Caco-2 (cell line): ENCODE results near the gene PRG3. TPM values are rescaled to one million over a fixed set of nuclear protein-coding genes. Genes with fewer than 3 reads are reported as not detected.

Experiments
- BruUV-seq: library from RNA; stranded (reverse); fragments of 400-500 nt; replicated peaks from 2 replicates; lab custom pipeline; 2021; lab: Mats Ljungman, UMichigan
- CTCF ChIA-PET: fragments of 300-600 bp; sonication (Branson Sonifier 250); formaldehyde crosslinking; loops from one replicate; lab custom pipeline; 2022; ENCODE audit warnings: antibody characterized with exemption; lab: Charles Lee
- POLR2A ChIA-PET: fragments of 300-600 bp; sonication (Branson Sonifier 250); formaldehyde crosslinking; loops from one replicate; lab custom pipeline; 2022; ENCODE audit warnings: antibody characterized with exemption; lab: Charles Lee
- DNase-seq, 2 experiments: peaks; one replicate each; pipeline versions ENCODE4 v3.0.0 to v3.0.0-alpha.2; 2020 to 2022
- H3K27me3 ChIP-seq: replicated peaks from 2 replicates; pipeline ENCODE4 v1.6.0; 2011; ENCODE audit warnings: low read length; ENCODE audit not compliant: control insufficient read depth, insufficient read depth
- H3K36me3 ChIP-seq: 2 replicates; pipeline ENCODE4 v1.5.1; 2011; ENCODE audit warnings: low read length; ENCODE audit not compliant: control insufficient read depth, insufficient read depth
- H3K4me1 ChIP-seq: fragments of 250-450 bp; sonication (Bioruptor Pico); 2 replicates; pipeline ENCODE4 v1.5.1; 2020; ENCODE audit warnings: mild to moderate bottlenecking
- H3K4me3 ChIP-seq: 2 replicates; pipeline ENCODE4 v1.5.1; 2011; ENCODE audit warnings: low read depth, mild to moderate bottlenecking, control low read depth, low read length
- H3K9me3 ChIP-seq: fragments of 250-450 bp; sonication (Bioruptor Pico); 2 replicates; pipeline ENCODE4 v1.5.1; 2020; ENCODE audit warnings: mild to moderate bottlenecking, moderate library complexity
- H3K27ac Mint-ChIP-seq: one replicate; pipeline ENCODE4 v1.8.0; 2022; ENCODE audit warnings: mixed read lengths; ENCODE audit not compliant: unreplicated experiment
- H3K27me3 Mint-ChIP-seq: one replicate; pipeline ENCODE4 v1.8.0; 2022; ENCODE audit warnings: mixed read lengths; ENCODE audit not compliant: insufficient read depth, unreplicated experiment
- H3K36me3 Mint-ChIP-seq: one replicate; pipeline ENCODE4 v1.8.0; 2022; ENCODE audit warnings: mild to moderate bottlenecking, mixed read lengths; ENCODE audit not compliant: insufficient read depth, unreplicated experiment
- H3K4me1 Mint-ChIP-seq: one replicate; pipeline ENCODE4 v1.8.0; 2022; ENCODE audit warnings: low read depth, mixed read lengths; ENCODE audit not compliant: unreplicated experiment
- H3K4me3 Mint-ChIP-seq: one replicate; pipeline ENCODE4 v1.8.0; 2022; ENCODE audit warnings: mild to moderate bottlenecking, moderate library complexity, mixed read lengths; ENCODE audit not compliant: unreplicated experiment
- H3K9me3 Mint-ChIP-seq: one replicate; pipeline ENCODE4 v1.8.0; 2022; ENCODE audit warnings: mixed read lengths; ENCODE audit not compliant: unreplicated experiment
- CTCF ChIP-seq, 2 experiments: fragments of 200-600 bp in 1 of 2; IDR thresholded peaks; 1 replicate in 1 of 2; 2 replicates in 1 of 2; pipeline versions ENCODE4 v1.5.1 to v1.8.0; 2011 to 2022; ENCODE audit warnings: antibody characterized with exemption in 1 of 2, control low read depth in 1 of 2, inconsistent platforms in 1 of 2, low read depth in 1 of 2, low read length in 1 of 2, mild to moderate bottlenecking in 1 of 2, moderate library complexity in 1 of 2; ENCODE audit not compliant: insufficient read depth in 1 of 2, severe bottlenecking in 1 of 2, unreplicated experiment in 1 of 2
- intact Hi-C: fragments of 100-400 bp; cut with micrococcal nuclease; formaldehyde crosslinking; loops from one replicate; pipeline ENCODE4 v1.10.0; 2022; ENCODE audit not compliant: unreplicated experiment
- total RNA-seq: library from RNA; stranded (reverse); gene quantifications from 2 replicates; pipeline ENCODE4 v1.2.3, GENCODE V29; 2022

Gene PRG3
- total RNA-seq, 1 experiment from 2014 or later = not detected

GRCh38 chr11:57359396-57359795, 21.6 kb downstream of the PRG3 start:
- Mint-ChIP-seq H3K36me3 (peaks cover 6% of the 10 kb centered on the region), H3K27me3 (no peaks in the 10 kb centered on the region), H3K27ac (peak overlapping the region; percentile 74), H3K4me3 (no peak overlapping the region), H3K4me1 (peaks cover 27% of the 10 kb centered on the region), H3K9me3 (peaks cover 16% of the 10 kb centered on the region)
- CTCF ChIA-PET = interaction anchor here (0.7 to 2.4 kb wide), 3 partner anchors 12 to 281 kb away, joined by 3 to 11 read pairs (median 4); no protein-coding TSS in a partner anchor
- Histone ChIP-seq H3K4me3 (no peak overlapping the region), H3K9me3 (no peaks in the 10 kb centered on the region), H3K27me3 (no peaks in the 10 kb centered on the region), H3K36me3 (no peaks in the 10 kb centered on the region), H3K4me1 (peaks cover 40% of the 10 kb centered on the region)
- intact Hi-C loops = no loop called here
- no peak for TF ChIP-seq CTCF (IDR thresholded peaks at IDR 0.05; ENCODE audit: insufficient read depth in 1 of 2, low read depth in 1 of 2, low read length in 1 of 2, severe bottlenecking in 1 of 2, unreplicated experiment in 1 of 2)
- POLR2A ChIA-PET = no interaction called here
- no peak for DNase-seq
- no TSS peak for BruUV-seq

- CTCF ChIA-PET = interaction anchor here (2.4 kb wide), 1 partner anchor 13 kb away, joined by 11 read pairs; no protein-coding TSS in a partner anchor
- Mint-ChIP-seq H3K4me1 (peaks cover 27% of the 10 kb centered on the region), H3K27ac (peak overlapping the region; percentile 74), H3K4me3 (no peak overlapping the region), H3K9me3 (peaks cover 16% of the 10 kb centered on the region), H3K27me3 (no peaks in the 10 kb centered on the region), H3K36me3 (peaks cover 6% of the 10 kb centered on the region)
- no TSS peak for BruUV-seq
- H3K36me3 ChIP-seq = no peaks in the 10 kb centered on the region
- DNase-seq = no peak
- intact Hi-C loops = no loop called here
- POLR2A ChIA-PET = no interaction called here
- no peak overlapping the region for H3K4me3 ChIP-seq
- H3K9me3 ChIP-seq = no peaks in the 10 kb centered on the region
- H3K4me1 ChIP-seq = peaks cover 40% of the 10 kb centered on the region
- no peak for TF ChIP-seq CTCF (IDR thresholded peaks at IDR 0.05; ENCODE audit: insufficient read depth in 1 of 2, low read depth in 1 of 2, low read length in 1 of 2, severe bottlenecking in 1 of 2, unreplicated experiment in 1 of 2)
- H3K27me3 ChIP-seq = no peaks in the 10 kb centered on the region
These were observed 22.0 kb downstream of the PRG3 start for GRCh38 chr11:57358991-57359390.

- H3K27ac Mint-ChIP-seq = peak overlapping the region; percentile 74
- POLR2A ChIA-PET = no interaction called here
These were observed 22.4 kb downstream of the PRG3 start for GRCh38 chr11:57358543-57358961.

More at GRCh38 chr11:57358543-57358961, 22.4 kb downstream of the PRG3 start:
- no peak for DNase-seq
- Mint-ChIP-seq H3K9me3 (peaks cover 16% of the 10 kb centered on the region), H3K4me3 (no peak overlapping the region), H3K36me3 (peaks cover 6% of the 10 kb centered on the region), H3K4me1 (peaks cover 27% of the 10 kb centered on the region), H3K27me3 (no peaks in the 10 kb centered on the region)
- Histone ChIP-seq H3K27me3 (no peaks in the 10 kb centered on the region), H3K36me3 (no peaks in the 10 kb centered on the region), H3K4me1 (peaks cover 40% of the 10 kb centered on the region), H3K4me3 (no peak overlapping the region), H3K9me3 (no peaks in the 10 kb centered on the region)
- intact Hi-C loops = no loop called here
- TF ChIP-seq CTCF (IDR thresholded peaks at IDR 0.05; ENCODE audit: insufficient read depth in 1 of 2, low read depth in 1 of 2, low read length in 1 of 2, severe bottlenecking in 1 of 2, unreplicated experiment in 1 of 2) = no peak
- no TSS peak for BruUV-seq
- CTCF ChIA-PET = interaction anchor here (2.4 kb wide), 1 partner anchor 13 kb away, joined by 11 read pairs; no protein-coding TSS in a partner anchor
